OCI-LY7 (cell line): ENCODE results near the gene USP37. TPM values are rescaled to one million over a fixed set of nuclear protein-coding genes. Genes with fewer than 3 reads are reported as not detected.
"Not testable (repeated sequence)": the region's sequence is repeated elsewhere in the genome, so short reads cannot be mapped to it uniquely, and the experiment has no call there.

Experiments
- BruUV-seq: library from RNA; stranded (reverse); fragments of 400-500 nt; replicated peaks from 2 replicates; lab custom pipeline; 2021; lab: Mats Ljungman, UMichigan
- CTCF ChIA-PET: fragments of 300-600 bp; sonication (Branson Sonifier 250); formaldehyde crosslinking; loops from one replicate; lab custom pipeline; 2022; ENCODE audit warnings: antibody characterized with exemption; ENCODE audit not compliant: unreplicated experiment; lab: Charles Lee
- POLR2A ChIA-PET: fragments of 300-600 bp; sonication (Branson Sonifier 250); formaldehyde crosslinking; loops from one replicate; lab custom pipeline; 2022; ENCODE audit warnings: antibody characterized with exemption; lab: Charles Lee
- DNase-seq: peaks from one replicate; pipeline ENCODE4 v3.0.0-alpha.2; 2015; ENCODE audit warnings: low spot score
- H2AFZ ChIP-seq: fragments of 200-600 bp; sonication (generic), shearing (Covaris generic); 2 replicates; pipeline ENCODE4 v1.6.1; 2014; ENCODE audit warnings: mild to moderate bottlenecking, antibody characterized with exemption, low read length, moderate library complexity
- H3K27ac ChIP-seq: fragments of 200-600 bp; sonication (generic); 2 replicates; pipeline ENCODE4 v1.5.1; 2014; ENCODE audit warnings: mixed run types, low read depth, mild to moderate bottlenecking, moderate library complexity, low read length, inconsistent platforms; ENCODE audit not compliant: poor library complexity, severe bottlenecking
- H3K36me3 ChIP-seq: fragments of 200-600 bp; sonication (generic); 2 replicates; pipeline ENCODE4 v1.6.1; 2014; ENCODE audit warnings: mild to moderate bottlenecking, antibody characterized with exemption, low read length, moderate library complexity, mixed read lengths; ENCODE audit not compliant: insufficient read depth
- H3K4me1 ChIP-seq: fragments of 200-600 bp; sonication (generic); 2 replicates; pipeline ENCODE4 v1.5.1; 2014; ENCODE audit warnings: mild to moderate bottlenecking, low read length; ENCODE audit not compliant: insufficient read depth, poor library complexity, severe bottlenecking
- H3K4me2 ChIP-seq: fragments of 200-600 bp; sonication (generic); 2 replicates; pipeline ENCODE4 v1.6.1; 2014; ENCODE audit warnings: mild to moderate bottlenecking, low read length
- H3K4me3 ChIP-seq: fragments of 200-600 bp; sonication (generic); 2 replicates; pipeline ENCODE4 v1.5.1; 2014; ENCODE audit warnings: mild to moderate bottlenecking, low read depth, low read length; ENCODE audit not compliant: poor library complexity, severe bottlenecking
- H3K79me2 ChIP-seq: fragments of 200-600 bp; sonication (generic); 2 replicates; pipeline ENCODE4 v1.6.1; 2016; ENCODE audit warnings: low read depth, mild to moderate bottlenecking, low read length, moderate library complexity, mixed read lengths; ENCODE audit not compliant: insufficient read depth
- H3K9me2 ChIP-seq: fragments of 200-600 bp; sonication (generic); 2 replicates; pipeline ENCODE4 v1.6.1; 2016; ENCODE audit warnings: mild to moderate bottlenecking, low read length, mixed read lengths; ENCODE audit not compliant: insufficient read depth
- H3K9me3 ChIP-seq: fragments of 200-600 bp; sonication (generic); 2 replicates; pipeline ENCODE4 v1.6.1; 2014; ENCODE audit warnings: mild to moderate bottlenecking, mixed run types, low read length, mixed read lengths
- H4K20me1 ChIP-seq: fragments of 200-600 bp; sonication (generic); 2 replicates; pipeline ENCODE4 v1.6.1; 2014; ENCODE audit warnings: mild to moderate bottlenecking, antibody characterized with exemption, low read length, moderate library complexity, mixed read lengths; ENCODE audit not compliant: insufficient read depth
- CTCF ChIP-seq: fragments of 200-600 bp; sonication (generic); conservative IDR thresholded peaks from 2 replicates; pipeline ENCODE4 v1.5.1; 2014; ENCODE audit warnings: mild to moderate bottlenecking, antibody characterized with exemption, low read length, moderate library complexity, mixed read lengths
- EZH2phosphoT487 ChIP-seq: fragments of 200-600 bp; sonication (generic); IDR thresholded peaks from 2 replicates; pipeline ENCODE4 v1.6.1; 2018; ENCODE audit warnings: low read depth, borderline replicate concordance, mild to moderate bottlenecking, mixed run types, antibody characterized with exemption, low read length, moderate library complexity, mixed read lengths
- intact Hi-C: fragments of 100-400 bp; cut with micrococcal nuclease; formaldehyde crosslinking; loops from one replicate; pipeline ENCODE4 v1.10.0; 2022; ENCODE audit not compliant: unreplicated experiment
- total RNA-seq, 2 experiments: library from RNA; depleted of rRNA in 1 of 2; stranded (reverse); fragments of >200 nt in 1 of 2; shearing (Covaris generic) in 1 of 2; gene quantifications; 2 replicates each; pipeline ENCODE4 v1.2.3, GENCODE V29; 2014 to 2022

The USP37 gene
- total RNA-seq, 2 experiments from 2014 or later = 23.3 to 32.4 TPM

- H3K9me3 ChIP-seq = no peaks in the 10 kb centered on the region
- H3K27ac ChIP-seq = no peak overlapping the region
- H4K20me1 ChIP-seq = no peaks in the 10 kb centered on the region
- intact Hi-C loops = no loop called here
- DNase-seq = no peak
- no peak overlapping the region for H3K4me3 ChIP-seq
- no TSS peak for BruUV-seq
- peaks cover 96% of the 10 kb centered on the region for H3K36me3 ChIP-seq
- peaks cover 4% of the 10 kb centered on the region; the same call in 1 of the 2 replicates for H3K79me2 ChIP-seq
- ChIA-PET CTCF (no interaction called here), POLR2A (no interaction called here)
- H3K4me1 ChIP-seq = no peaks in the 10 kb centered on the region
- TF ChIP-seq CTCF = no peak
- no peak for TF ChIP-seq EZH2phosphoT487
- no peaks in the 10 kb centered on the region for H3K9me2 ChIP-seq
- H3K4me2 ChIP-seq = no peak overlapping the region
- H2AFZ ChIP-seq = no peak overlapping the region
These were observed 12.6 kb downstream of the USP37 start for GRCh38 chr2:218555527-218555926.

- CTCF ChIA-PET, H3K4me1 ChIP-seq, H4K20me1 ChIP-seq, intact Hi-C loops, H3K9me3 ChIP-seq, H3K79me2 ChIP-seq, H3K4me3 ChIP-seq, H3K4me2 ChIP-seq, H2AFZ ChIP-seq, BruUV-seq, H3K9me2 ChIP-seq, DNase-seq, H3K27ac ChIP-seq: not testable (repeated sequence)
- H3K36me3 ChIP-seq = peaks cover 96% of the 10 kb centered on the region
- POLR2A ChIA-PET = interaction anchor here (0.6 to 0.7 kb wide), 2 partner anchors 10 to 15 kb away, joined by 3 read pairs; no protein-coding TSS in a partner anchor
These were observed 13.9 kb downstream of the USP37 start for GRCh38 chr2:218554225-218554624.

GRCh38 chr2:218547978-218548377 lies 20.2 kb downstream of the USP37 start:
- CTCF ChIA-PET = no interaction called here
- TF ChIP-seq CTCF = no peak
- TF ChIP-seq EZH2phosphoT487 = no peak
- Histone ChIP-seq H3K4me1 (no peaks in the 10 kb centered on the region), H3K4me3 (no peak overlapping the region), H3K36me3 (peaks cover 84% of the 10 kb centered on the region), H3K79me2 (no peaks in the 10 kb centered on the region), H4K20me1 (no peaks in the 10 kb centered on the region), H3K4me2 (no peak overlapping the region), H3K9me3 (no peaks in the 10 kb centered on the region), H3K27ac (no peak overlapping the region), H2AFZ (no peak overlapping the region), H3K9me2 (no peaks in the 10 kb centered on the region)
- DNase-seq = no peak
- no TSS peak for BruUV-seq
- intact Hi-C loops = no loop called here
- POLR2A ChIA-PET = interaction anchor here (1.1 kb wide), 1 partner anchor 16 kb away, joined by 8 read pairs; no protein-coding TSS in a partner anchor
